SU-DHL-6 (cell line): Measurements from ENCODE around the gene EMILIN2.
"Not testable (repeated sequence)": the region's sequence is repeated elsewhere in the genome, so short reads cannot be mapped to it uniquely, and the experiment has no call there.

Source experiments
- H2AFZ ChIP-seq: fragments of 200-600 bp; sonication (generic); 2 replicates; pipeline ENCODE4 v1.6.1; 2014; ENCODE audit warnings: low read depth, mild to moderate bottlenecking, moderate library complexity, mixed read lengths, antibody characterized with exemption, low read length; ENCODE audit not compliant: severe bottlenecking
- H3F3A ChIP-seq: fragments of 200-600 bp; shearing (Covaris generic); 2 replicates; pipeline ENCODE4 v1.6.0; 2016; ENCODE audit warnings: antibody characterized with exemption, mild to moderate bottlenecking; ENCODE audit not compliant: insufficient read depth
- H3K27ac ChIP-seq: fragments of 200-600 bp; sonication (generic); 2 replicates; pipeline ENCODE4 v1.5.1; 2016; ENCODE audit warnings: low read depth, mild to moderate bottlenecking, low read length, moderate library complexity, mixed read lengths
- H3K27me3 ChIP-seq: fragments of 200-600 bp; sonication (generic), shearing (Covaris generic); 2 replicates; pipeline ENCODE4 v1.6.0; 2014; ENCODE audit warnings: mild to moderate bottlenecking, low read length
- H3K36me3 ChIP-seq: fragments of 200-600 bp; sonication (generic); 2 replicates; pipeline ENCODE4 v1.6.1; 2014; ENCODE audit warnings: mild to moderate bottlenecking, low read length, mixed read lengths
- H3K4me2 ChIP-seq: fragments of 300-600, 200-600 bp; shearing (Covaris generic), sonication (generic); 2 replicates; pipeline ENCODE4 v1.6.0; 2014; ENCODE audit warnings: low read length, low read depth, mild to moderate bottlenecking; ENCODE audit not compliant: poor library complexity, severe bottlenecking
- H3K4me3 ChIP-seq: fragments of 200-600 bp; sonication (generic); 2 replicates; pipeline ENCODE4 v1.5.1; 2014; ENCODE audit warnings: antibody characterized with exemption, low read length, mild to moderate bottlenecking, mixed read lengths; ENCODE audit not compliant: insufficient read depth, poor library complexity, severe bottlenecking
- H3K79me2 ChIP-seq: fragments of 200-600 bp; sonication (generic); 2 replicates; pipeline ENCODE4 v1.6.1; 2014; ENCODE audit warnings: mild to moderate bottlenecking, low read length, moderate library complexity; ENCODE audit not compliant: insufficient read depth
- H3K9ac ChIP-seq: fragments of 200-600 bp; sonication (generic); 2 replicates; pipeline ENCODE4 v1.7.0; 2014; ENCODE audit warnings: mild to moderate bottlenecking, low read length
- H3K9me2 ChIP-seq: fragments of 200-600 bp; sonication (generic); replicated peaks from 2 replicates; pipeline ENCODE4 v1.6.1; 2014; ENCODE audit warnings: low read length; ENCODE audit not compliant: insufficient read depth
- H3K9me3 ChIP-seq: fragments of 200-600 bp; sonication (generic); 2 replicates; pipeline ENCODE4 v1.6.1; 2014; ENCODE audit warnings: low read length, mixed read lengths; ENCODE audit not compliant: insufficient read depth
- H4K20me1 ChIP-seq: fragments of 200-600 bp; sonication (generic); 2 replicates; pipeline ENCODE4 v1.6.1; 2014; ENCODE audit warnings: low read depth, mild to moderate bottlenecking, antibody characterized with exemption, low read length, moderate library complexity, mixed read lengths
- EZH2phosphoT487 ChIP-seq: fragments of 200-600 bp; sonication (generic), shearing (Covaris generic); conservative IDR thresholded peaks from 2 replicates; pipeline ENCODE4 v1.6.1; 2018; ENCODE audit warnings: mild to moderate bottlenecking, antibody characterized with exemption, low read length, moderate library complexity, mixed read lengths
- TF ChIP-seq, protein P1 (sequence below): fragments of 200-600 bp; sonication (generic); IDR thresholded peaks from one replicate; pipeline ENCODE4 v1.5.1; 2017; ENCODE audit warnings: antibody characterized with exemption, mild to moderate bottlenecking, low read length, moderate library complexity; ENCODE audit not compliant: insufficient read depth, poor library complexity, severe bottlenecking

EMILIN2 gene

DNA sequence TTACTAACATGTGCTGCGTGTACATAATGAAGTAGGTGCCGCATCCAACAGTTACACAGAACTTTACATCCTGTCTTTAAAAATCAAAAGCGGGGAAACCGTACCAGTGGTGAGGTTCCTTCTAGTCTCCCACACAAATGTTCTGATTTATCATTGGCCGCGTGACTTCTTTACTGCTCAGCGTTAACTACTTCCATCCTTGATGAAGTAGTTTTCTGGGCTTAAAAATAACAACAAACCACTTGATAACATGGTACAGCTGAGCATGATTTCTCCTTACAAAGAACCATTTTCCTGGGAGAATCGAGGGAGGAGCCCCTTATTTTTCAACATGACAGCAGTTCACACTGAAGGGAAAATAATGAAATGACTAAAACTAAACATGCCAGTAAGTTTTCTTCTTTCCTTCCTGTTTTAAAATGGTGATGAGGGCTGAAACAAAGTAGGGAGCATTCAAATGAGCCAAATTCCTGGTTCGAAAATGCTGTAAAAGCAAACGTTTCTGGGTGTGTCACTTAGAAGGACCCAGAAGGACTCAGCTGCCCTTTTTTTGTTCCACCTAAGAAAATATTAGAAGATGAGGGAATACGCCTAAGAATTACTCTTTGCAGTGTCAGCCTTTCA, 9.9 kb downstream of the EMILIN2 start:
- no peaks in the 10 kb centered on the region for H3K27me3 ChIP-seq
- H3K79me2 ChIP-seq, result no peaks in the 10 kb centered on the region
- H3K4me3 ChIP-seq, result no peak overlapping the region
- H4K20me1 ChIP-seq, result no peaks in the 10 kb centered on the region
- H3K27ac ChIP-seq, result no peak overlapping the region
- H3K9ac ChIP-seq, result no peak overlapping the region
- H3K4me2 ChIP-seq, result no peak overlapping the region
- H3K36me3 ChIP-seq, result no peaks in the 10 kb centered on the region
- no peak for TF ChIP-seq EZH2phosphoT487
- TF ChIP-seq, protein P1, sequence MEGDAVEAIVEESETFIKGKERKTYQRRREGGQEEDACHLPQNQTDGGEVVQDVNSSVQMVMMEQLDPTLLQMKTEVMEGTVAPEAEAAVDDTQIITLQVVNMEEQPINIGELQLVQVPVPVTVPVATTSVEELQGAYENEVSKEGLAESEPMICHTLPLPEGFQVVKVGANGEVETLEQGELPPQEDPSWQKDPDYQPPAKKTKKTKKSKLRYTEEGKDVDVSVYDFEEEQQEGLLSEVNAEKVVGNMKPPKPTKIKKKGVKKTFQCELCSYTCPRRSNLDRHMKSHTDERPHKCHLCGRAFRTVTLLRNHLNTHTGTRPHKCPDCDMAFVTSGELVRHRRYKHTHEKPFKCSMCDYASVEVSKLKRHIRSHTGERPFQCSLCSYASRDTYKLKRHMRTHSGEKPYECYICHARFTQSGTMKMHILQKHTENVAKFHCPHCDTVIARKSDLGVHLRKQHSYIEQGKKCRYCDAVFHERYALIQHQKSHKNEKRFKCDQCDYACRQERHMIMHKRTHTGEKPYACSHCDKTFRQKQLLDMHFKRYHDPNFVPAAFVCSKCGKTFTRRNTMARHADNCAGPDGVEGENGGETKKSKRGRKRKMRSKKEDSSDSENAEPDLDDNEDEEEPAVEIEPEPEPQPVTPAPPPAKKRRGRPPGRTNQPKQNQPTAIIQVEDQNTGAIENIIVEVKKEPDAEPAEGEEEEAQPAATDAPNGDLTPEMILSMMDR, result no peak
- H3K9me2 ChIP-seq, result no peaks in the 10 kb centered on the region
- H2AFZ ChIP-seq, result no peak overlapping the region
- no peaks in the 10 kb centered on the region for H3K9me3 ChIP-seq
- H3F3A ChIP-seq, result no peaks in the 10 kb centered on the region

DNA sequence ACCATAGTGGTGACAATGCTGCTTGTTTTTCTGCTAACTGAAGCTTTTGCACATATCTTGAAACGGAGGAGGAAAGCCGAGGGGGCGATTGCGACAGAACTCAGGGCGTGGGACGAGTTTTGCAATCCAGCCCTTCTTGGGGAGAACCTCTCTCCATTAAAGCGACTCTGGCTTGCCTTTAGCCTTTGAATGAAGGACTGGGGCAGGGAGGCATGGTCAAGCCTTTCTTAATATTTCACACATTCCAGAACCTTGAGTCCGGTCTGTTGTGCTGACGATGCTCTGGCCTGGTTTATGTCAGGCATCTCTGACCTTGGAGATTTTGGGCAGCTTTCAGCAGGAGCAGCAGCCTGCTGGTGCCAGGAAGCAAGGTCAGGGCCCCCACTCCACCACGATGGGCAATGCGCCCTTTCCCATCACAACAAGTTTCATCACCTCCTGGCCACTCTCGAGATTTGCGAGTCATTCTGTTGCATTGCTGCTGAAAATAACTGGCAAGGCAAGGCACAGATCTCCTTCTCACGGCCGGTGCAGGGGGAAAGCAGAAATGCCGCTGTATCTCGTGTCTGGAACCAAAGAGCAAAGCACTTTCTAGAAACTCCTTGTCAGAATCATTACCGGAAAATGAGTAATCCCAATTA, 10.8 kb downstream of the EMILIN2 start:
- Histone ChIP-seq H3K9me3 (no peaks in the 10 kb centered on the region), H2AFZ (no peak overlapping the region), H3F3A (no peaks in the 10 kb centered on the region), H3K79me2 (no peaks in the 10 kb centered on the region), H3K9me2 (no peaks in the 10 kb centered on the region), H3K36me3 (no peaks in the 10 kb centered on the region), H4K20me1 (no peaks in the 10 kb centered on the region), H3K4me3 (no peak overlapping the region), H3K27me3 (no peaks in the 10 kb centered on the region), H3K27ac (no peak overlapping the region), H3K9ac (no peak overlapping the region), H3K4me2 (no peak overlapping the region)
- TF ChIP-seq, protein P1, result no peak
- no peak for TF ChIP-seq EZH2phosphoT487

DNA sequence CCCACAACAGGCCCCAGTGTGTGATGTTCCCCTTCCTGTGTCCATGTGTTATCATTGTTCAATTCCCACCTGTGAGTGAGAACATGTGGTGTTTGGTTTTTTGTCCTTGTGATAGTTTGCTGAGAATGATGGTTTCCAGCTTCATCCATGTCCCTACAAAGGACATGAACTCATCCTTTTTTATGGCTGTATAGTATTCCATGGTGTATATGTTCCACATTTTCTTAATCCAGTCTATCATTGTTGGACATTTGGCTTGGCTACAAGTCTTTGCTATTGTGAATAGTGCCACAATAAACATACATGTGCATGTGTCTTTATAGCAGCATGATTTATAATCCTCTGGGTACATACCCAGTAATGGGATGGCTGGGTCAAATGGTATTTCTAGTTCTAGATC, 13.6 kb downstream of the EMILIN2 start:
- H3K9ac ChIP-seq, H3K4me2 ChIP-seq, H3K9me2 ChIP-seq, H2AFZ ChIP-seq, H3K27me3 ChIP-seq, H4K20me1 ChIP-seq, H3K9me3 ChIP-seq, H3K4me3 ChIP-seq, H3F3A ChIP-seq, H3K36me3 ChIP-seq, H3K27ac ChIP-seq, H3K79me2 ChIP-seq: not testable (repeated sequence)

DNA sequence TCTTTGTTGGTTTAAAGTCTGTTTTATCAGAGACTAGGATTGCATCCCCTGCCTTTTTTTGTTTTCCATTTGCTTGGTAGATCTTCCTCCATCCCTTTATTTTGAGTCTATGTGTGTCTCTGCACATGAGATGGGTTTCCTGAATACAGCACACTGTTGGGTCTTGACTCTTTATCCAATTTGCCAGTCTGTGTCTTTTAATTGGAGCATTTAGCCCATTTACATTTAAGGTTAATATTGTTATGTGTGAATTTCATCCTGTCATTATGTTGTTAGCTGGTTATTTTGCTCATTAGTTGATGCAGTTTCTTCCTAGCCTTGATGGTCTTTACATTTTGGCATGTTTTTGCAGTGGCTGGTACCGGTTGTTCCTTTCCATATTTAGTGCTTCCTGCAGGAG, 17.2 kb downstream of the EMILIN2 start:
- not testable (repeated sequence) for H3K4me2 ChIP-seq, H3K9me3 ChIP-seq, H2AFZ ChIP-seq, H3K27ac ChIP-seq, H3K9ac ChIP-seq, H3K36me3 ChIP-seq, H3K9me2 ChIP-seq, H3K4me3 ChIP-seq, H4K20me1 ChIP-seq, H3K27me3 ChIP-seq, H3K79me2 ChIP-seq, H3F3A ChIP-seq

DNA sequence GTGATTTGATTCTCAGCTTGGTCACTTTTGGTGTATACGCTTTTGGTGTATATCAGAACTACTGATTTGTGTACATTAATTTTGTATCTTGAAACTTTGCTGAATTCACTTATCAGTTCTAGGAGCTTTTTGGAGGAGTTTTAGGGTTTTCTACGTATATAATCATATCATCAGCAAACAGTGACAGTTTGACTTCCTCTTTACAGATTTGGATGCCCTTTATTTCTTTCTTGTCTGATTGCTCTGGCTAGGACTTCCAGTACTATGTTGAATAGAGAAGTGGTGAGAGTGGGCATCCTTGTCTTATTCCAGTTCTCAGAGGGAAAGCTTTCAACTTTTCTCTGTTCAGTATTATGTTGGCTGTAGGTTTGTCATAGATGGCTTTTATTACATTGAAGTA, 19.7 kb downstream of the EMILIN2 start:
- H3K27ac ChIP-seq, H3F3A ChIP-seq, H3K4me3 ChIP-seq, H3K4me2 ChIP-seq, H2AFZ ChIP-seq, H3K9ac ChIP-seq, H3K27me3 ChIP-seq, H3K9me3 ChIP-seq, H3K79me2 ChIP-seq, H4K20me1 ChIP-seq, H3K9me2 ChIP-seq, H3K36me3 ChIP-seq: not testable (repeated sequence)
